Sigmoid colon (tissue), 4 donors: ENCODE measurements around the gene NELFCD.

Experiments
- CTCF ChIP-seq, 4 experiments: fragments of 450-650 bp in 3 of 4; fragments of 200-600 bp in 1 of 4; IDR thresholded peaks; one replicate each; pipeline ENCODE4 v1.5.1; 2016 to 2019; ENCODE audit warnings: antibody characterized with exemption in 4 of 4, mild to moderate bottlenecking in 3 of 4, moderate library complexity in 2 of 4
- POLR2A ChIP-seq, 2 donors: fragments of 450-650 bp; IDR thresholded peaks; one replicate each; pipeline ENCODE4 v1.6.1; 2016; ENCODE audit warnings: antibody characterized with exemption in 2 of 2, mild to moderate bottlenecking in 2 of 2, moderate library complexity in 2 of 2
- POLR2AphosphoS5 ChIP-seq, 4 donors: sonication (generic); formaldehyde crosslinking; IDR thresholded peaks; one replicate each; pipeline ENCODE4 v1.6.1; 2017; ENCODE audit warnings: antibody characterized with exemption in 4 of 4

GRCh38 chr20:59042796-59043631 lies 62.0 kb downstream of the NELFCD start:
- TF ChIP-seq POLR2AphosphoS5 (IDR thresholded peaks at IDR 0.05) (peak in 2 of 4 donors; percentile 38 to 71), CTCF (IDR thresholded peaks at IDR 0.05) (peak in 1 of 4 experiments; percentile 20), POLR2A (IDR thresholded peaks at IDR 0.05) (no peak)
